Neural progenitor cell (in vitro differentiated cells): ENCODE results near the gene NPB. TPM values are rescaled to one million over a fixed set of nuclear protein-coding genes. Genes with fewer than 3 reads are reported as not detected.

ENCODE experiments used
- DNase-seq: peaks from one replicate; pipeline ENCODE4 v3.0.0-alpha.2; 2016; ENCODE audit warnings: low spot score
- H2AFZ ChIP-seq: fragments of 200-600 bp; sonication (generic); replicated peaks from 2 replicates; pipeline ENCODE4 v1.6.1; 2016; ENCODE audit warnings: antibody characterized with exemption
- H3F3A ChIP-seq: fragments of 200-600 bp; sonication (generic); 2 replicates; pipeline ENCODE4 v1.6.1; 2016; ENCODE audit warnings: antibody characterized with exemption, low read depth
- H3K27ac ChIP-seq: fragments of 200-600 bp; sonication (generic); 2 replicates; pipeline ENCODE4 v1.5.1; 2016; ENCODE audit warnings: mild to moderate bottlenecking
- H3K27me3 ChIP-seq: fragments of 200-600 bp; sonication (generic); 2 replicates; pipeline ENCODE4 v1.6.1; 2016; ENCODE audit warnings: mild to moderate bottlenecking, moderate library complexity
- H3K36me3 ChIP-seq: fragments of 200-600 bp; sonication (generic); 2 replicates; pipeline ENCODE4 v1.5.1; 2016
- H3K4me1 ChIP-seq: fragments of 200-600 bp; sonication (generic); 2 replicates; pipeline ENCODE4 v1.6.1; 2016; ENCODE audit warnings: mixed run types
- H3K4me2 ChIP-seq: fragments of 200-600 bp; sonication (generic); 2 replicates; pipeline ENCODE4 v1.6.1; 2016
- H3K4me3 ChIP-seq: fragments of 200-600 bp; sonication (generic); 2 replicates; pipeline ENCODE4 v1.5.1; 2016
- H3K79me2 ChIP-seq: fragments of 200-600 bp; sonication (generic); 2 replicates; pipeline ENCODE4 v1.6.1; 2016; ENCODE audit warnings: low read depth
- H3K9ac ChIP-seq: fragments of 200-600 bp; sonication (generic); 2 replicates; pipeline ENCODE4 v1.6.1; 2016
- H3K9me3 ChIP-seq: fragments of 200-600 bp; sonication (generic); 2 replicates; pipeline ENCODE4 v1.5.1; 2016; ENCODE audit warnings: low read depth
- H4K20me1 ChIP-seq: fragments of 200-600 bp; sonication (generic); 2 replicates; pipeline ENCODE4 v1.6.1; 2016; ENCODE audit warnings: low read depth
- H3K27ac Mint-ChIP-seq: 3 replicates; pipeline ENCODE4 v1.8.0; 2021; ENCODE audit warnings: mixed read lengths
- H3K27me3 Mint-ChIP-seq: 2 replicates; pipeline ENCODE4 v1.8.0; 2022; ENCODE audit warnings: low read depth, mild to moderate bottlenecking, inconsistent platforms, moderate library complexity, mixed read lengths; ENCODE audit not compliant: insufficient read depth
- H3K36me3 Mint-ChIP-seq: 3 replicates; pipeline ENCODE4 v1.8.0; 2021; ENCODE audit warnings: mixed read lengths
- H3K4me1 Mint-ChIP-seq: 3 replicates; pipeline ENCODE4 v1.8.0; 2021; ENCODE audit warnings: mixed read lengths
- H3K4me3 Mint-ChIP-seq: 3 replicates; pipeline ENCODE4 v1.8.0; 2021; ENCODE audit warnings: mild to moderate bottlenecking, moderate library complexity, mixed read lengths
- H3K9me3 Mint-ChIP-seq: 3 replicates; pipeline ENCODE4 v1.8.0; 2020; ENCODE audit warnings: mixed read lengths
- EZH2 ChIP-seq: fragments of 200-600 bp; sonication (generic); IDR thresholded peaks from 2 replicates; pipeline ENCODE4 v1.6.1; 2017; ENCODE audit warnings: antibody characterized with exemption, mild to moderate bottlenecking, moderate library complexity
- EZH2phosphoT487 ChIP-seq: fragments of 200-600 bp; sonication (generic); IDR thresholded peaks from 2 replicates; pipeline ENCODE4 v1.6.1; 2017; ENCODE audit warnings: antibody characterized with exemption
- total RNA-seq: library from RNA; depleted of rRNA; stranded (reverse); fragments of >200 nt; gene quantifications from 2 replicates; pipeline ENCODE4 v1.2.3, GENCODE V29; 2015; ENCODE audit warnings: low replicate concordance
- TF ChIP-seq, protein P1 (sequence below): fragments of 200-600 bp; sonication (generic); IDR thresholded peaks from 2 replicates; pipeline ENCODE4 v1.5.1; 2017; ENCODE audit warnings: antibody characterized with exemption, mild to moderate bottlenecking

NPB gene
- total RNA-seq, 1 donor from 2014 or later: not detected

DNA sequence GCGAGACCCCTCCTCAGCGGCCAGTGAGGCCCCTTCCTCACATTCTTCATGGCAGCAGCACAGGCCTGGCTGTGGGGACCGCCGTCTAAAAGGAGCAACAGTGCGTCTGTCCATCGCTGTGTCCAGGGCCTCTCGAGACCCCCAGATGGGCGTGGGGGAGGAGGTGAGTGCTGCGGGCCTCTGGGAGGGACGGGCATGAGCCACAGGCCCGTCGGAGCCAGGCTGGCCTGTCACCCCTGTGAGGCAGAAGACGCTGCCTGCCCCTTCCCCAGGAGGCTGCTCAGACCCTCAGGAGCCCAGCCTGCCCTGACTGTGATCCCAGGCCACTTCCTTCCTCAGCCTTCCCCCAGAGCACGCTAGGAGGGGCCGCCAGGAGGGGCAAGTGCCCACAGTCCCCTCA lies 37.2 kb downstream of the NPB start:
- Mint-ChIP-seq H3K27ac (no peak overlapping the region), H3K9me3 (no peaks in the 10 kb centered on the region), H3K27me3 (peaks cover 12% of the 10 kb centered on the region), H3K4me3 (peak overlapping the region; percentile 69), H3K4me1 (peaks cover 12% of the 10 kb centered on the region), H3K36me3 (peaks cover 2% of the 10 kb centered on the region)
- Histone ChIP-seq H2AFZ (no peak overlapping the region), H3K27me3 (peaks cover 36% of the 10 kb centered on the region), H3K4me2 (no peak overlapping the region), H3K36me3 (no peaks in the 10 kb centered on the region), H3K9ac (no peak overlapping the region), H3K9me3 (no peaks in the 10 kb centered on the region), H3K4me3 (no peak overlapping the region), H3K79me2 (peaks cover 6% of the 10 kb centered on the region), H3K4me1 (peaks cover 16% of the 10 kb centered on the region), H4K20me1 (no peaks in the 10 kb centered on the region), H3F3A (peaks cover 7% of the 10 kb centered on the region), H3K27ac (no peak overlapping the region)
- TF ChIP-seq EZH2phosphoT487 (no peak), EZH2 (no peak)
- TF ChIP-seq, protein P1, sequence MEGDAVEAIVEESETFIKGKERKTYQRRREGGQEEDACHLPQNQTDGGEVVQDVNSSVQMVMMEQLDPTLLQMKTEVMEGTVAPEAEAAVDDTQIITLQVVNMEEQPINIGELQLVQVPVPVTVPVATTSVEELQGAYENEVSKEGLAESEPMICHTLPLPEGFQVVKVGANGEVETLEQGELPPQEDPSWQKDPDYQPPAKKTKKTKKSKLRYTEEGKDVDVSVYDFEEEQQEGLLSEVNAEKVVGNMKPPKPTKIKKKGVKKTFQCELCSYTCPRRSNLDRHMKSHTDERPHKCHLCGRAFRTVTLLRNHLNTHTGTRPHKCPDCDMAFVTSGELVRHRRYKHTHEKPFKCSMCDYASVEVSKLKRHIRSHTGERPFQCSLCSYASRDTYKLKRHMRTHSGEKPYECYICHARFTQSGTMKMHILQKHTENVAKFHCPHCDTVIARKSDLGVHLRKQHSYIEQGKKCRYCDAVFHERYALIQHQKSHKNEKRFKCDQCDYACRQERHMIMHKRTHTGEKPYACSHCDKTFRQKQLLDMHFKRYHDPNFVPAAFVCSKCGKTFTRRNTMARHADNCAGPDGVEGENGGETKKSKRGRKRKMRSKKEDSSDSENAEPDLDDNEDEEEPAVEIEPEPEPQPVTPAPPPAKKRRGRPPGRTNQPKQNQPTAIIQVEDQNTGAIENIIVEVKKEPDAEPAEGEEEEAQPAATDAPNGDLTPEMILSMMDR: no peak
- no peak for DNase-seq

DNA sequence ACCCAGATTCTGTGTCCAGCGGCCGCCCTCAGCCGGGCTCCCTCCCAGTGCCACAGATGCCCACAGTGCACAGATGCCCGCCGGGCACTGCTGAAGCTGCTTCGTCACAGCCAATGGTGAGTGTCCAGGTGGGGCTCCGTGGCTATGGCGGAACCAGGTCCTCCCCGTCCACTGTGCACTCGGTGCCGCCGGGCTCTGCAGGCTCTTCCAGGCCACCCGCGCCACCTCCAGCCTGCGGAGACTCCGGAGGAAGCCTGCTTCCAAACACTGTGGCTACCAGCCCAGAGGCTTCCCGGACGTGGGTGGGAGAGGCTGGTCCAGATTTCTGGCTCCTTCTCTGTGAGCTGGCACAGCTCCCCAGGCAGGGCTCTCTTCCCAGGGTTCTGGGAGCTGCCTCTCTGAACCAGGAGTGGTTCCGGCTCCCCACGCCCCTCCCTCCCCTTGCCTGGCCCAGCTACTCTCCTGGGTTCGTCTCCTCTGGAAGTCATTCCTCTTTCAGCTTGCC lies 37.9 kb downstream of the NPB start:
- Histone ChIP-seq H2AFZ (no peak overlapping the region), H3K27ac (no peak overlapping the region), H3K4me3 (no peak overlapping the region), H3K79me2 (peaks cover 6% of the 10 kb centered on the region), H3K9ac (no peak overlapping the region), H3F3A (peaks cover 14% of the 10 kb centered on the region), H3K4me2 (no peak overlapping the region), H3K4me1 (peaks cover 21% of the 10 kb centered on the region), H3K27me3 (peaks cover 36% of the 10 kb centered on the region), H3K9me3 (no peaks in the 10 kb centered on the region), H3K36me3 (no peaks in the 10 kb centered on the region), H4K20me1 (no peaks in the 10 kb centered on the region)
- Mint-ChIP-seq H3K4me3 (no peak overlapping the region), H3K36me3 (peaks cover under 1% of the 10 kb centered on the region), H3K27ac (no peak overlapping the region), H3K27me3 (peaks cover 12% of the 10 kb centered on the region), H3K9me3 (no peaks in the 10 kb centered on the region), H3K4me1 (peaks cover 12% of the 10 kb centered on the region)
- no peak for DNase-seq
- TF ChIP-seq, protein P1: no peak
- TF ChIP-seq EZH2: no peak

DNA sequence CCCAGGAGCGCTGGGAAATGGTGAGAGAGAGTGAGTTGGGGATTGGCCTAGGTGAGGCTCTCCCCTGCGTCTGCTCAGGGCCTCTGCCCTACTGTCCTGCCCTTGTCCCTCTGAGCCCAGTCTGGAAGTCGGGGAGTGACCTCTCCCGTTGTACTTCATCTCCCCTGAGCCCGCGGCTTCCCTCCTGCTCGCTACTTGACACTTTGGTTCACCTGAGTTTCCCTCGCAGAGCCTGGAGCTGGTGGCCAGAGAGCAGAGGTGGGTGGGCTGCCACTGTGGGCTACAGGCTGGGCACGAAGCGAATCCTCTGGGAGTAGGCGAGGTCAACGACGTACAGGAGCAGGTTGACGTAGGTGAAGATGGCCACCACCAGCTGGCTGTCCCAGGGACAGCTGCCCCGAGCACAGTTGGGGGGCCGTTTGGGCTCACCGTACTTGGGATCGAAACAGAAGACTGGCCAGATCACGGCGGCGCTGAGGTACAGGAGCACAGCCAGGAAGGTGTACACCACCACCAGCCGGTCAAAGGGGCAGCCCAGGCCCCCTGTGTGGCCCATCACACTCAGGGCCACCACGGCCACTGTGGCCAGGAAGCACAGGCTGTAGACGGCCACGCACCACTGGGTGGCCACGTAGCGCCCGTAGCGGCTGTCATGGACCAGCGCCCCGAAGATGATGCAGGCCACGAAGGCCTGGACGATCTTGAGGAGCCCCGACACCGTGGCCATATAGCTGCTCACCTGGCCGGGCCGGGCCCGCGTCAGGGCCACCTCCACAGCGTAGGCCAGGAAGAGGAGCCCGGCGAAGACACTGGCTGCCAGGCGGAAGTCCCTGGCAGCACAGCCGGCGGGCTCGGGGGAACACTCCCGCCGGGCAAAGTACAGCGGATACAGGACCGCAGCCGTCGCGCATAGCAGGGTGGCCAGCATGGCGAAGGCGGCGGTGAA lies 38.8 kb downstream of the NPB start:
- Histone ChIP-seq H3K4me1 (peaks cover 21% of the 10 kb centered on the region), H2AFZ (no peak overlapping the region), H3K27me3 (peaks cover 36% of the 10 kb centered on the region), H3K27ac (no peak overlapping the region), H3K36me3 (no peaks in the 10 kb centered on the region), H3K4me2 (peak overlapping the region; percentile 70), H4K20me1 (no peaks in the 10 kb centered on the region), H3K9ac (no peak overlapping the region), H3K4me3 (no peak overlapping the region), H3K9me3 (no peaks in the 10 kb centered on the region), H3K79me2 (peaks cover 5% of the 10 kb centered on the region), H3F3A (peaks cover 14% of the 10 kb centered on the region)
- no peak for DNase-seq
- peaks cover 11% of the 10 kb centered on the region for H3K27me3 Mint-ChIP-seq
- H3K36me3 Mint-ChIP-seq: no peaks in the 10 kb centered on the region
- H3K27ac Mint-ChIP-seq: peak overlapping the region; percentile 37
- H3K4me1 Mint-ChIP-seq: peaks cover 10% of the 10 kb centered on the region
- TF ChIP-seq, protein P1: no peak
- no peak for TF ChIP-seq EZH2phosphoT487
- no peak for TF ChIP-seq EZH2
- H3K9me3 Mint-ChIP-seq: no peaks in the 10 kb centered on the region
- no peak overlapping the region for H3K4me3 Mint-ChIP-seq
